Renal pelvis (tissue), 4 donors: ENCODE results near the gene ARMC7. TPM values are rescaled to one million over a fixed set of nuclear protein-coding genes. Genes with fewer than 3 reads are reported as not detected.

Source experiments
- DNase-seq: peaks from one replicate; pipeline ENCODE4 v3.0.0-alpha.2; 2013
- polyA plus RNA-seq, 3 donors: library from polyadenylated mRNA; unstranded; fragments of 120-200 nt; gene quantifications; one replicate each; pipeline ENCODE4 v1.2.1, GENCODE V29; 2013; ENCODE audit not compliant: insufficient read length in 3 of 3

ARMC7 gene
- polyA plus RNA-seq, 3 donors: 17.3 to 19.1 (median 18.9) TPM

- DNase-seq: no peak
Measured at GRCh38 chr17:75075597-75076336, 34.0 kb upstream of the ARMC7 start.

- no peak for DNase-seq
Measured at GRCh38 chr17:75077072-75077495, 32.7 kb upstream of the ARMC7 start.

- peak; percentile 55 for DNase-seq
Measured at GRCh38 chr17:75077496-75078283, 32.1 kb upstream of the ARMC7 start.

- DNase-seq: peak; percentile 75
Measured at GRCh38 chr17:75078284-75079022, 31.3 kb upstream of the ARMC7 start.

- DNase-seq: no peak
Measured at GRCh38 chr17:75079023-75079373, 30.8 kb upstream of the ARMC7 start.

- DNase-seq: no peak
Measured at GRCh38 chr17:75081611-75082540, 27.9 kb upstream of the ARMC7 start.

- DNase-seq: no peak
Measured at GRCh38 chr17:75082683-75083082, 27.1 kb upstream of the ARMC7 start.

GRCh38 chr17:75084039-75084660 is 25.6 kb upstream of the ARMC7 start:
- peak; percentile 54 for DNase-seq

GRCh38 chr17:75086496-75087181 is 23.1 kb upstream of the ARMC7 start:
- no peak for DNase-seq

- no peak for DNase-seq
Measured at GRCh38 chr17:75087182-75087557, 22.6 kb upstream of the ARMC7 start.

- DNase-seq: peak; percentile 90
Measured at GRCh38 chr17:75087558-75088453, 22.0 kb upstream of the ARMC7 start, which contains the start of gene SLC16A5. TSS of gene SLC16A5 (plus strand) at chr17:75087954. CDS start at chr17:75093637, 5,683 bp downstream.

GRCh38 chr17:75088465-75089417 is 21.0 kb upstream of the ARMC7 start:
- no peak for DNase-seq

- DNase-seq: no peak
Measured at GRCh38 chr17:75090871-75091854, 18.6 kb upstream of the ARMC7 start.

- DNase-seq: no peak
Measured at GRCh38 chr17:75091855-75092327, 17.9 kb upstream of the ARMC7 start.

- no peak for DNase-seq
Measured at GRCh38 chr17:75093548-75094158, 16.1 kb upstream of the ARMC7 start.

GRCh38 chr17:75094871-75095399 is 14.8 kb upstream of the ARMC7 start:
- no peak for DNase-seq
